WTC11 (cell line): ENCODE results near the gene DUS1L.

Experiments
- CTCF ChIP-seq: fragments of 200-600 bp; IDR thresholded peaks from 2 replicates; pipeline ENCODE4 v1.8.0; 2022; ENCODE audit warnings: antibody characterized with exemption
- TEAD4 ChIP-seq: sonication (generic); formaldehyde crosslinking; IDR thresholded peaks from 2 replicates; pipeline ENCODE4 v1.8.0; 2022; ENCODE audit warnings: mild to moderate bottlenecking, missing genetic modification reagents
- ZNF138 ChIP-seq: sonication (generic); formaldehyde crosslinking; conservative IDR thresholded peaks from 2 replicates; pipeline ENCODE4 v1.8.1; 2022; ENCODE audit warnings: mild to moderate bottlenecking, moderate library complexity, missing genetic modification reagents
- TF ChIP-seq, protein P1 (sequence below): sonication (generic); formaldehyde crosslinking; IDR thresholded peaks from 2 replicates; pipeline ENCODE4 v1.8.0; 2022; ENCODE audit warnings: mild to moderate bottlenecking, missing genetic modification reagents
- TF ChIP-seq, protein P2 (sequence below): sonication (generic); formaldehyde crosslinking; IDR thresholded peaks from 2 replicates; pipeline ENCODE4 v1.8.1; 2023; ENCODE audit warnings: mild to moderate bottlenecking, moderate library complexity, missing genetic modification reagents

GRCh38 chr17:82092995-82093751 is 27.6 kb upstream of the DUS1L start:
- TF ChIP-seq CTCF (no peak), ZNF138 (no peak), TEAD4 (CRISPR knock-in tag) (no peak)
- TF ChIP-seq, protein P1, sequence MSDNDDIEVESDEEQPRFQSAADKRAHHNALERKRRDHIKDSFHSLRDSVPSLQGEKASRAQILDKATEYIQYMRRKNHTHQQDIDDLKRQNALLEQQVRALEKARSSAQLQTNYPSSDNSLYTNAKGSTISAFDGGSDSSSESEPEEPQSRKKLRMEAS (CRISPR knock-in tag), result no peak
- TF ChIP-seq, protein P2, sequence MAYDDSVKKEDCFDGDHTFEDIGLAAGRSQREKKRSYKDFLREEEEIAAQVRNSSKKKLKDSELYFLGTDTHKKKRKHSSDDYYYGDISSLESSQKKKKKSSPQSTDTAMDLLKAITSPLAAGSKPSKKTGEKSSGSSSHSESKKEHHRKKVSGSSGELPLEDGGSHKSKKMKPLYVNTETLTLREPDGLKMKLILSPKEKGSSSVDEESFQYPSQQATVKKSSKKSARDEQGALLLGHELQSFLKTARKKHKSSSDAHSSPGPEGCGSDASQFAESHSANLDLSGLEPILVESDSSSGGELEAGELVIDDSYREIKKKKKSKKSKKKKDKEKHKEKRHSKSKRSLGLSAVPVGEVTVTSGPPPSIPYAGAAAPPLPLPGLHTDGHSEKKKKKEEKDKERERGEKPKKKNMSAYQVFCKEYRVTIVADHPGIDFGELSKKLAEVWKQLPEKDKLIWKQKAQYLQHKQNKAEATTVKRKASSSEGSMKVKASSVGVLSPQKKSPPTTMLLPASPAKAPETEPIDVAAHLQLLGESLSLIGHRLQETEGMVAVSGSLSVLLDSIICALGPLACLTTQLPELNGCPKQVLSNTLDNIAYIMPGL, result no peak
